Neural cell (in vitro differentiated cells): Measurements from ENCODE around the gene TMEM134. TPM values are rescaled to one million over a fixed set of nuclear protein-coding genes. Genes with fewer than 3 reads are reported as not detected.

Experiments used
- H2AFZ ChIP-seq: fragments of 200-600, 300-800 bp; sonication (generic), shearing (Covaris generic); 2 replicates; pipeline ENCODE4 v1.6.0; 2014; ENCODE audit warnings: low read depth, mild to moderate bottlenecking, antibody characterized with exemption, low read length, moderate library complexity
- H3F3A ChIP-seq: fragments of 200-600 bp; shearing (Covaris generic); 2 replicates; pipeline ENCODE4 v1.6.1; 2016; ENCODE audit warnings: mild to moderate bottlenecking, moderate library complexity, mixed read lengths, antibody characterized with exemption, low read length; ENCODE audit not compliant: insufficient read depth, poor library complexity, severe bottlenecking
- H3K27ac ChIP-seq: fragments of 200-600, 300-800 bp; sonication (generic), shearing (Covaris generic); 2 replicates; pipeline ENCODE4 v1.5.1; 2014; ENCODE audit warnings: mild to moderate bottlenecking, low read length, moderate library complexity
- H3K27me3 ChIP-seq: fragments of 300-800, 200-600 bp; sonication (generic), shearing (Covaris generic); 2 replicates; pipeline ENCODE4 v1.6.0; 2014; ENCODE audit warnings: mild to moderate bottlenecking, low read depth, low read length, moderate library complexity; ENCODE audit not compliant: insufficient read depth
- H3K36me3 ChIP-seq: fragments of 300-800, 200-600 bp; sonication (generic), shearing (Covaris generic); 2 replicates; pipeline ENCODE4 v1.5.1; 2014; ENCODE audit warnings: mild to moderate bottlenecking, antibody characterized with exemption, low read length, moderate library complexity; ENCODE audit not compliant: insufficient read depth
- H3K4me2 ChIP-seq: fragments of 300-800, 200-600 bp; sonication (generic), shearing (Covaris generic); 2 replicates; pipeline ENCODE4 v1.6.0; 2014; ENCODE audit warnings: mild to moderate bottlenecking, low read length
- H3K4me3 ChIP-seq: fragments of 300-800, 200-600 bp; sonication (generic), shearing (Covaris generic); 2 replicates; pipeline ENCODE4 v1.5.1; 2014; ENCODE audit warnings: mild to moderate bottlenecking, low read length, moderate library complexity
- H3K79me2 ChIP-seq: fragments of 200-600 bp; shearing (Covaris generic); replicated peaks from 2 replicates; pipeline ENCODE4 v1.6.0; 2014; ENCODE audit warnings: mild to moderate bottlenecking, low read length, moderate library complexity; ENCODE audit not compliant: insufficient read depth
- H3K9ac ChIP-seq: fragments of 300-800, 200-600 bp; sonication (generic), shearing (Covaris generic); 2 replicates; pipeline ENCODE4 v1.6.1; 2016; ENCODE audit warnings: mild to moderate bottlenecking, low read length, mixed read lengths
- H3K9me2 ChIP-seq: fragments of 200-600 bp; shearing (Covaris generic); 2 replicates; pipeline ENCODE4 v1.6.1; 2016; ENCODE audit warnings: mild to moderate bottlenecking, low read length, mixed read lengths; ENCODE audit not compliant: insufficient read depth
- H3K9me3 ChIP-seq: fragments of 200-600, 300-800 bp; sonication (generic), shearing (Covaris generic); 2 replicates; pipeline ENCODE4 v1.6.1; 2016; ENCODE audit warnings: mild to moderate bottlenecking, mixed run types, low read length, moderate library complexity, mixed read lengths
- H4K20me1 ChIP-seq: fragments of 200-600 bp; shearing (Covaris generic); 2 replicates; pipeline ENCODE4 v1.6.1; 2016; ENCODE audit warnings: mild to moderate bottlenecking, mixed run types; ENCODE audit not compliant: insufficient read depth
- CTCF ChIP-seq: fragments of 450-650 bp; IDR thresholded peaks from 2 replicates; pipeline ENCODE4 v1.5.1; 2014; ENCODE audit warnings: antibody characterized with exemption, mild to moderate bottlenecking, moderate library complexity; ENCODE audit not compliant: poor library complexity, severe bottlenecking
- EP300 ChIP-seq: fragments of 450-650 bp; conservative IDR thresholded peaks from 2 replicates; pipeline ENCODE4 v1.6.1; 2014; ENCODE audit warnings: antibody characterized with exemption, mild to moderate bottlenecking, moderate library complexity; ENCODE audit not compliant: poor library complexity, severe bottlenecking
- EZH2 ChIP-seq: fragments of 200-600, 300-800 bp; shearing (Covaris generic), sonication (generic); IDR thresholded peaks from 2 replicates; pipeline ENCODE4 v1.6.1; 2014; ENCODE audit warnings: antibody characterized with exemption, low read length, borderline replicate concordance, mild to moderate bottlenecking; ENCODE audit not compliant: insufficient read depth, poor library complexity, severe bottlenecking
- MXI1 ChIP-seq: fragments of 450-650 bp; conservative IDR thresholded peaks from 2 replicates; pipeline ENCODE4 v1.6.1; 2014; ENCODE audit warnings: antibody characterized with exemption, mild to moderate bottlenecking; ENCODE audit not compliant: poor library complexity, severe bottlenecking
- POLR2AphosphoS5 ChIP-seq: IDR thresholded peaks from 2 replicates; pipeline ENCODE4 v1.6.1; 2012
- RAD21 ChIP-seq: fragments of 450-650 bp; conservative IDR thresholded peaks from 2 replicates; pipeline ENCODE4 v1.6.1; 2014; ENCODE audit warnings: antibody characterized with exemption, mild to moderate bottlenecking, moderate library complexity
- REST ChIP-seq: IDR thresholded peaks from 2 replicates; pipeline ENCODE4 v1.6.1; 2012; ENCODE audit warnings: borderline replicate concordance
- SMC3 ChIP-seq: fragments of 450-650 bp; conservative IDR thresholded peaks from 2 replicates; pipeline ENCODE4 v1.6.1; 2014; ENCODE audit warnings: antibody characterized with exemption, mild to moderate bottlenecking, moderate library complexity; ENCODE audit not compliant: poor library complexity
- TAF1 ChIP-seq: IDR thresholded peaks from 2 replicates; pipeline ENCODE4 v1.6.1; 2012; ENCODE audit warnings: low read depth
- polyA plus RNA-seq: library from polyadenylated mRNA; depleted of rRNA; stranded (reverse); fragments of >200 nt; gene quantifications from 2 replicates; pipeline ENCODE4 v1.2.3, GENCODE V29; 2014

The TMEM134 gene
- polyA plus RNA-seq, 1 donor from 2014 or later, result 50.3 TPM

DNA sequence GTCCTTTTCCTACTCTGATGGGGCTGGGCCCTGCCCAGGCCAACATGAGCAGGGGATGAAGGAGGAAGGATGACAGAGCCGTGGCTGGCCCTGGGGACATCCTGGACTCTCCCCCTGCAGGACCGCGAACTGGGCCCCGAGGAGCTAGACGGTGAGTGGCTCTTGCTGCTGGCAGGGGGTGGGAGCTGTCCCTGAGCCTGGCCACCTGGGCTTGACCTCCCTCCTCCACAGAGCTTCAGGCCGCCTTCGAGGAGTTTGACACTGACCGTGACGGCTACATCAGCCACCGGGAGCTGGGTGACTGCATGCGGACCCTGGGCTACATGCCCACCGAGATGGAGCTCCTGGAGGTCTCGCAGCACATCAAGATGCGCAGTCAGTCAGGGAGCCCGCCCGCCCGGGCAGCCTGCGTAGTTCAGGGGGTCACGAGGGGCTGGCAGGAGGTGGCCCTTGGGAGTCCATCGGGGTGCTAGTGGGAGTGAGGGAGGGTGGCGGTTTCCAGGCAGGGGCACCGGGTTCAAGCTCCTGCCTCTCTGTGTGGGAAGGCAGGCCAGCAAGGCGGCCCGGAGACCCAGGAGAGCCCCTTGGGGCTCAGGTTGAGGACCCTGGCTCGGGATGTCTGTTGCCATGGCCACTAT, 12.9 kb downstream of the TMEM134 start:
- no peak overlapping the region for H3K4me2 ChIP-seq
- no peaks in the 10 kb centered on the region for H3K9me2 ChIP-seq
- H3K4me3 ChIP-seq, result no peak overlapping the region
- H3K27me3 ChIP-seq, result no peaks in the 10 kb centered on the region
- H2AFZ ChIP-seq, result no peak overlapping the region
- TF ChIP-seq EP300, result no peak
- TF ChIP-seq RAD21, result no peak
- no peak for TF ChIP-seq REST
- no peak for TF ChIP-seq SMC3
- no peak for TF ChIP-seq EZH2
- TF ChIP-seq CTCF, result no peak
- no peak for TF ChIP-seq MXI1
- no peak for TF ChIP-seq TAF1
- no peak for TF ChIP-seq POLR2AphosphoS5
- H3K9me3 ChIP-seq, result no peaks in the 10 kb centered on the region
- no peaks in the 10 kb centered on the region for H3K36me3 ChIP-seq
- no peaks in the 10 kb centered on the region for H3K79me2 ChIP-seq
- no peaks in the 10 kb centered on the region for H4K20me1 ChIP-seq
- no peak overlapping the region for H3K9ac ChIP-seq
- no peaks in the 10 kb centered on the region for H3F3A ChIP-seq
- H3K27ac ChIP-seq, result no peak overlapping the region

DNA sequence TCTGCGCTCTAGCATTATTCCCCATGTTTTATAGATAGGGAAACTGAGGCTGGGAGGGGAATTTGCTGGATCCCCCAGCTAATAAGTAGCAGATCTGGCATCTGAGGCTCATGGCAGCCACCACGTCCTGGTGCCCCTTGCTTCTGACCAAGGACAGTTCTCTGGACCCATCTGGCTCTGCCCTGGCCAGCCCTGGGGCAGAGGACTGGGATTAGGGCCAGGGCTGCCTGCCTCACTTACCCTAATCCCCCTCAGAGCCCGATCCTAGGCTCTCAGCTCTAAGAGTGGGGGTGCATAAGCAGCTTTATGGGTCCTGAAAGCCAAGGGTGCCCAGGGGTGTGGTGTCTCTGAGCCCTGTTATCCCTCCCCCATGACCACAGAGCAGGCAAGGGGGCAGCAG, 14.0 kb downstream of the TMEM134 start, which contains the start of gene CABP4:
TSS of gene CABP4 (plus strand) at position 301 of the 400 bp plus-strand sequence. CDS start at position 371, 70 bp downstream.
- Histone ChIP-seq H3K9me2 (no peaks in the 10 kb centered on the region), H3K27me3 (no peaks in the 10 kb centered on the region), H3K27ac (no peak within 1 kb of the TSS), H3K9ac (no peak within 1 kb of the TSS), H3K9me3 (no peaks in the 10 kb centered on the region), H3K4me2 (no peak within 1 kb of the TSS), H3K4me3 (no peak within 1 kb of the TSS), H3F3A (no peaks in the 10 kb centered on the region), H4K20me1 (no peaks in the 10 kb centered on the region), H3K79me2 (no peaks in the 10 kb centered on the region), H2AFZ (no peak within 1 kb of the TSS), H3K36me3 (no peaks in the 10 kb centered on the region)
- TF ChIP-seq EP300 (no peak), TAF1 (no peak), SMC3 (no peak), POLR2AphosphoS5 (no peak), REST (no peak), CTCF (no peak), RAD21 (no peak), EZH2 (no peak), MXI1 (no peak)
